Upper lobe of left lung (tissue), 6 donors: ENCODE data around the gene SMURF2. TPM values are rescaled to one million over a fixed set of nuclear protein-coding genes. Genes with fewer than 3 reads are reported as not detected.

ENCODE experiments used
- ATAC-seq, 2 donors: fragments of 200-7000 bp; cut with Tn5 transposase; one replicate each; pipeline ENCODE4 v1.9.1; 2022; ENCODE audit warnings: mild to moderate bottlenecking in 2 of 2, moderate library complexity in 2 of 2; ENCODE audit not compliant: low FRiP score in 2 of 2
- DNase-seq, 2 donors: peaks; one replicate each; pipeline ENCODE4 v3.0.0-alpha.2; 2019 to 2020
- H3K27ac ChIP-seq, 4 donors: fragments of 200-600 bp; sonication (generic); one replicate each; pipeline ENCODE4 v1.5.1; 2016 to 2019
- H3K27me3 ChIP-seq, 4 donors: fragments of 200-600 bp; sonication (generic); one replicate each; pipeline ENCODE4 v1.5.1; 2017 to 2019
- H3K36me3 ChIP-seq, 4 donors: fragments of 200-600 bp; sonication (generic); one replicate each; pipeline ENCODE4 v1.5.1; 2016 to 2019
- H3K4me1 ChIP-seq, 4 donors: fragments of 200-600 bp; sonication (generic); one replicate each; pipeline ENCODE4 v1.5.1; 2018 to 2019
- H3K4me3 ChIP-seq, 4 donors: fragments of 200-600 bp; sonication (generic); one replicate each; pipeline ENCODE4 v1.5.1; 2017 to 2019; ENCODE audit warnings: mild to moderate bottlenecking in 2 of 4, moderate library complexity in 1 of 4
- H3K9me3 ChIP-seq, 4 donors: fragments of 200-600 bp; sonication (generic); one replicate each; pipeline ENCODE4 v1.5.1; 2018 to 2019
- CTCF ChIP-seq, 6 experiments: fragments of 450-650 bp in 4 of 6; fragments of 200-600 bp in 2 of 6; sonication (generic) in 2 of 6; IDR thresholded peaks; one replicate each; pipeline ENCODE4 v1.5.1; 2016 to 2019; ENCODE audit warnings: antibody characterized with exemption in 6 of 6
- EP300 ChIP-seq, 4 donors: sonication (generic); formaldehyde crosslinking; IDR thresholded peaks; one replicate each; pipeline ENCODE4 v1.5.1; 2017; ENCODE audit warnings: antibody characterized with exemption in 4 of 4, control low read depth in 2 of 4
- POLR2A ChIP-seq, 4 donors: fragments of 450-650 bp; IDR thresholded peaks; one replicate each; pipeline ENCODE4 v1.5.1; 2016 to 2017; ENCODE audit warnings: antibody characterized with exemption in 4 of 4, mild to moderate bottlenecking in 2 of 4
- POLR2AphosphoS5 ChIP-seq, 2 donors: sonication (generic); formaldehyde crosslinking; IDR thresholded peaks; one replicate each; pipeline ENCODE4 v1.5.1; 2017; ENCODE audit warnings: antibody characterized with exemption in 2 of 2
- WGBS, 2 donors: methylation state at CpG; one replicate each; pipeline ENCODE4 v1.1.5; 2017 to 2018; 5-methylcytosine and 5-hydroxymethylcytosine counted together
- total RNA-seq, 6 donors: library from RNA; depleted of rRNA in 4 of 6; stranded (reverse); fragments of >200 nt in 4 of 6; gene quantifications; one replicate each; pipeline versions ENCODE4 v1.1.0 to v1.2.1, GENCODE V29; 2016 to 2021
- donor health status: DM: no; HTN: no; CAD: no; lungs with moderate emphysema.
- donor health status: DM: no; HTN: yes; CAD: no; lungs with severe emphysema.

Gene SMURF2
- total RNA-seq, 6 donors from 2014 or later, result 24.1 to 58.2 (median 34.9) TPM

DNA sequence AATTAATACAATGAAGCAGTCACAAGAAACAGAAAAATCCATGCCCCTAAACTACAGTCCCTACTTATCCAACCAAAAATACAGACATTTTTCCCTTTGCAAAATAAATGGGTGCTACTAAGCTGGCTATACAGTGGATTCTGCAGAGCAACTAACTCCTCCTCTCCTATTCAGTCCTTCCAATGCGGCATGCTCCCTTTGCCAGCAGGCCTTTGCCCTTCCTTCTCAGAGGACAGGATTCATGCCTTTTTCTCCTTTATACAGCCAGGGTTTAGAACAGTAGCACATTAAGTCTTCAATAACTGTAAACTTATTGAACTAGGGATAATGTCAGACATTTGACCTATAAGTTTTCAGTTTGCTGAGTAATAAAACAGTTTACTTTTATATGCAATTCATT lies 70.2 kb downstream of the SMURF2 start:
- H3K27ac ChIP-seq, result no peak overlapping the region
- no peaks in the 10 kb centered on the region for H3K27me3 ChIP-seq
- TF ChIP-seq CTCF (IDR thresholded peaks at IDR 0.05) (no peak), POLR2AphosphoS5 (IDR thresholded peaks at IDR 0.05) (no peak), EP300 (IDR thresholded peaks at IDR 0.05) (no peak), POLR2A (IDR thresholded peaks at IDR 0.05) (no peak)
- DNase-seq, result no peak
- peaks cover 0 to 56% (median 25%) of the 10 kb centered on the region in 4 donors for H3K36me3 ChIP-seq
- no peaks in the 10 kb centered on the region for H3K9me3 ChIP-seq
- H3K4me3 ChIP-seq, result no peak overlapping the region
- WGBS, 2 donors, result 91 to 96% methylated on average over 1 of the region's 1 CpG
- peaks cover 0 to 5% (median 2%) of the 10 kb centered on the region in 4 donors for H3K4me1 ChIP-seq
- no peak for ATAC-seq

GRCh38 chr17:64585146-64585545 lies 77.0 kb downstream of the SMURF2 start:
- no peaks in the 10 kb centered on the region for H3K9me3 ChIP-seq
- DNase-seq, result no peak
- H3K27me3 ChIP-seq, result no peaks in the 10 kb centered on the region
- 71 to 93% methylated on average over 2 of the region's 2 CpGs for WGBS, 2 donors
- H3K27ac ChIP-seq, result no peak overlapping the region
- H3K36me3 ChIP-seq, result peaks cover 12 to 49% (median 22%) of the 10 kb centered on the region in 4 donors
- no peaks in the 10 kb centered on the region for H3K4me1 ChIP-seq
- no peak for ATAC-seq
- TF ChIP-seq CTCF (IDR thresholded peaks at IDR 0.05) (no peak), EP300 (IDR thresholded peaks at IDR 0.05) (no peak), POLR2AphosphoS5 (IDR thresholded peaks at IDR 0.05) (no peak), POLR2A (IDR thresholded peaks at IDR 0.05) (no peak)
- no peak overlapping the region for H3K4me3 ChIP-seq

GRCh38 chr17:64583038-64583437 lies 79.1 kb downstream of the SMURF2 start:
- 76 to 84% methylated on average over 3 of the region's 3 CpGs for WGBS, 2 donors
- no peaks in the 10 kb centered on the region for H3K9me3 ChIP-seq
- no peaks in the 10 kb centered on the region for H3K4me1 ChIP-seq
- no peak for TF ChIP-seq EP300 (IDR thresholded peaks at IDR 0.05)
- no peak for TF ChIP-seq CTCF (IDR thresholded peaks at IDR 0.05)
- no peak for TF ChIP-seq POLR2A (IDR thresholded peaks at IDR 0.05)
- no peak for TF ChIP-seq POLR2AphosphoS5 (IDR thresholded peaks at IDR 0.05)
- ATAC-seq, result no peak
- no peaks in the 10 kb centered on the region for H3K27me3 ChIP-seq
- no peak overlapping the region for H3K4me3 ChIP-seq
- peaks cover 12 to 60% (median 28%) of the 10 kb centered on the region in 4 donors for H3K36me3 ChIP-seq
- no peak overlapping the region for H3K27ac ChIP-seq
- no peak for DNase-seq

DNA sequence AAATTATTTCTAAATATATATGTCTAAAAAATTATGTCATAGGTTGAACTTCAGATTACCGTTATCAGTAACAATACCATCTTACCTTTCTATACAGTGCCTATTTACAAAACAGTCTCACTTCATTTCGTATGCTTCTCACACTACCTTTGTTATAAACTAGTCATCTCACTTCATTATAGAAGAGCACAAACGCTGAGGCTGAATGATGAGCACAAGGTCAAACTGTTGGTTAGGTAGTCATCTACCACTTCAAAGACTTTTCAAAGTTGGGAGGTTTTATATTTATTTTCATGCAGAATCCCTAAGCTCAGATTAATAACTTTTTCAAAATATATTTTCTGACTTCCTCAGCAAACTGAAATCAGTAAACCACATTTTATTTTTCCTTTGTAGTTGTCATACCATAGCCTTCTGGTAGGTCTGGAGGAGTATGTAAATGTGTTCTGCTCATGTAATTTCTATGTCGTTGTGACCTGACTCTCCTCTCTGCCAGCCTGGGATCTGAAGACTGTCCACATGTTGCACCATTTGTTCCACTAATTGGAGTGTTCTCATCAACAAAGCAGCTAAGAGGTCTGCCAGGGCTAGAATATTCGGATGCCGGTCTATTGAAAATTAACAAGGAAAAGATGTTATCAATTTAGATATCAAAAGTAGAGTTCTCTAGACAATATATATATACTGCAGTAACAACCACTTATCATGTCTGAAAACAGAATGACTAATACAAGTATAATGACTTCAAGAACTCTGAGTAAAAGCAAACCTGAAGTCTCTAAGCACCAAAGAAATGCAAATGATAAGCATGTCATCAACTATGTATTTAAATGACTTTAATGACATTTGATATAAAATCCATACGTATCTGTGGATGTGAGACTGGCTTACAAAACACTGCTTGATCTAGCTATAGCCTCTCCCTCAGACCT lies 81.5 kb downstream of the SMURF2 start:
- WGBS, 2 donors, result 64 to 68% methylated on average over 7 of the region's 7 CpGs
- H3K27me3 ChIP-seq, result no peaks in the 10 kb centered on the region
- no peak overlapping the region for H3K27ac ChIP-seq
- H3K9me3 ChIP-seq, result no peaks in the 10 kb centered on the region
- no peak for DNase-seq
- H3K36me3 ChIP-seq, result peaks cover 12 to 80% (median 37%) of the 10 kb centered on the region in 4 donors
- H3K4me1 ChIP-seq, result no peaks in the 10 kb centered on the region
- H3K4me3 ChIP-seq, result no peak overlapping the region
- TF ChIP-seq POLR2AphosphoS5 (IDR thresholded peaks at IDR 0.05), result no peak
- no peak for TF ChIP-seq EP300 (IDR thresholded peaks at IDR 0.05)
- TF ChIP-seq CTCF (IDR thresholded peaks at IDR 0.05), result no peak
- TF ChIP-seq POLR2A (IDR thresholded peaks at IDR 0.05), result no peak
- no peak for ATAC-seq
